ENCODE results near the gene ST8SIA2. TPM values are rescaled to one million over a fixed set of nuclear protein-coding genes. Genes with fewer than 3 reads are reported as not detected.

The ST8SIA2 gene
- polyA plus RNA-seq, 1 donor from 2014 or later = 24.0 TPM

DNA sequence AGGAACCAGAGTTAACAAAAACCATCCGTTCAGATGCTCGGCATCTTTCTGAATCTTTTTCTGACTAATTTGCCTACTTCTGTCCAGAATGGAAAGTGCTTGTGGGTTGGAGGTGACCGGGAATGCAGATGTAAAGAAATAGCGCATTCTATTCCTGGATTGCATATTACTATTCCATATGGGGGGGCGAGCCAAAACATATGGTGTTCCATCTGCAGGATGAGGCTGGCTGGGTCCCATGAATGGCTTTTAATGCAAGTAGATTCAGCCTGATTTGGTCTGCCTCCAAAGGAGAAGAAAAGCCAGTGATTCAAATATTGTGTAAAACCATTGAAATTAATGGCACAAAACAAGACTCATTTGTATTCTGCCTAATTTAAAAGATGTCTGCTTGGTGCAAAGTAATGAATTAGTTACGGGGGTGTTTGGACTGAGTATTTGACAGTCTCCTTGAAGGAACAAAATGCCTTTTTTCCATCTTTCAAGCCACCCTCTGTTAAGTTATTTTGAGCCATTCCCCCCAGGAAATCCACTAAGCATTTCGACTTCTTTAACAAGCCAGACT, 99.0 kb downstream of the ST8SIA2 start:
- Histone ChIP-seq H3F3A (ENCODE audit: insufficient read depth, low read length, poor library complexity, severe bottlenecking) (no peaks in the 10 kb centered on the region), H3K4me3 (ENCODE audit: low read length) (no peak overlapping the region), H3K9me2 (ENCODE audit: insufficient read depth, low read length) (no peaks in the 10 kb centered on the region), H3K27ac (ENCODE audit: low read length) (no peak overlapping the region), H4K20me1 (ENCODE audit: insufficient read depth) (no peaks in the 10 kb centered on the region), H3K9ac (ENCODE audit: low read length) (no peak overlapping the region), H3K9me3 (ENCODE audit: low read length) (no peaks in the 10 kb centered on the region), H3K27me3 (ENCODE audit: insufficient read depth, low read depth, low read length) (no peaks in the 10 kb centered on the region), H2AFZ (ENCODE audit: low read depth, low read length) (no peak overlapping the region), H3K79me2 (replicated peaks; ENCODE audit: insufficient read depth, low read length) (no peaks in the 10 kb centered on the region), H3K4me2 (ENCODE audit: low read length) (no peak overlapping the region), H3K36me3 (ENCODE audit: insufficient read depth, low read length) (no peaks in the 10 kb centered on the region)
- TF ChIP-seq TAF1 (IDR thresholded peaks at IDR 0.05; ENCODE audit: low read depth) = no peak
- TF ChIP-seq MXI1 (conservative IDR thresholded peaks at IDR 0.05; ENCODE audit: poor library complexity, severe bottlenecking) = no peak
- no peak for TF ChIP-seq SMC3 (conservative IDR thresholded peaks at IDR 0.05; ENCODE audit: poor library complexity)
- no peak for TF ChIP-seq POLR2AphosphoS5 (IDR thresholded peaks at IDR 0.05)
- no peak for TF ChIP-seq EP300 (conservative IDR thresholded peaks at IDR 0.05; ENCODE audit: poor library complexity, severe bottlenecking)
- no peak for TF ChIP-seq EZH2 (IDR thresholded peaks at IDR 0.05; ENCODE audit: borderline replicate concordance, insufficient read depth, low read length, poor library complexity, severe bottlenecking)
- no peak for TF ChIP-seq RAD21 (conservative IDR thresholded peaks at IDR 0.05)
- TF ChIP-seq REST (IDR thresholded peaks at IDR 0.05; ENCODE audit: borderline replicate concordance) = no peak
- TF ChIP-seq, protein P1, sequence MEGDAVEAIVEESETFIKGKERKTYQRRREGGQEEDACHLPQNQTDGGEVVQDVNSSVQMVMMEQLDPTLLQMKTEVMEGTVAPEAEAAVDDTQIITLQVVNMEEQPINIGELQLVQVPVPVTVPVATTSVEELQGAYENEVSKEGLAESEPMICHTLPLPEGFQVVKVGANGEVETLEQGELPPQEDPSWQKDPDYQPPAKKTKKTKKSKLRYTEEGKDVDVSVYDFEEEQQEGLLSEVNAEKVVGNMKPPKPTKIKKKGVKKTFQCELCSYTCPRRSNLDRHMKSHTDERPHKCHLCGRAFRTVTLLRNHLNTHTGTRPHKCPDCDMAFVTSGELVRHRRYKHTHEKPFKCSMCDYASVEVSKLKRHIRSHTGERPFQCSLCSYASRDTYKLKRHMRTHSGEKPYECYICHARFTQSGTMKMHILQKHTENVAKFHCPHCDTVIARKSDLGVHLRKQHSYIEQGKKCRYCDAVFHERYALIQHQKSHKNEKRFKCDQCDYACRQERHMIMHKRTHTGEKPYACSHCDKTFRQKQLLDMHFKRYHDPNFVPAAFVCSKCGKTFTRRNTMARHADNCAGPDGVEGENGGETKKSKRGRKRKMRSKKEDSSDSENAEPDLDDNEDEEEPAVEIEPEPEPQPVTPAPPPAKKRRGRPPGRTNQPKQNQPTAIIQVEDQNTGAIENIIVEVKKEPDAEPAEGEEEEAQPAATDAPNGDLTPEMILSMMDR (IDR thresholded peaks at IDR 0.05; ENCODE audit: poor library complexity, severe bottlenecking) = no peak

- no peak overlapping the region for H3K27ac ChIP-seq (ENCODE audit: low read length)
- no peaks in the 10 kb centered on the region for H3K36me3 ChIP-seq (ENCODE audit: insufficient read depth, low read length)
- no peaks in the 10 kb centered on the region for H3K9me2 ChIP-seq (ENCODE audit: insufficient read depth, low read length)
- H4K20me1 ChIP-seq (ENCODE audit: insufficient read depth) = no peaks in the 10 kb centered on the region
- H3K79me2 ChIP-seq (replicated peaks; ENCODE audit: insufficient read depth, low read length) = no peaks in the 10 kb centered on the region
- H3K9ac ChIP-seq (ENCODE audit: low read length) = no peak overlapping the region
- no peak for TF ChIP-seq TAF1 (IDR thresholded peaks at IDR 0.05; ENCODE audit: low read depth)
- H3F3A ChIP-seq (ENCODE audit: insufficient read depth, low read length, poor library complexity, severe bottlenecking) = no peaks in the 10 kb centered on the region
- H3K27me3 ChIP-seq (ENCODE audit: insufficient read depth, low read depth, low read length) = no peaks in the 10 kb centered on the region
- no peak overlapping the region for H2AFZ ChIP-seq (ENCODE audit: low read depth, low read length)
- no peaks in the 10 kb centered on the region for H3K9me3 ChIP-seq (ENCODE audit: low read length)
- H3K4me2 ChIP-seq (ENCODE audit: low read length) = no peak overlapping the region
- H3K4me3 ChIP-seq (ENCODE audit: low read length) = no peak overlapping the region
Observed at GRCh38 chr15:92494806-92495336, 101.2 kb downstream of the ST8SIA2 start.

All from neural cell (in vitro differentiated cells).